ENCODE results near the gene TSPYL1.
A peak's percentile ranks its signal among the peaks of the same experiment; 100 is the strongest.

TSPYL1 gene

GRCh38 chr6:116278854-116279231, 887 bp downstream of the TSPYL1 start:
- peaks cover 15% of the 10 kb centered on the region for H3K36me3 ChIP-seq (ENCODE audit: insufficient read depth, low read length)
- peak overlapping the region; percentile 91; the same call in 1 of the 2 replicates for H3K27ac ChIP-seq (ENCODE audit: low read depth, low read length)
- WGBS, result 47% methylated on average over 12 of the region's 12 CpGs
- no peaks in the 10 kb centered on the region for H3K9me3 ChIP-seq (ENCODE audit: insufficient read depth, low read depth, low read length)
- H3K4me1 ChIP-seq (ENCODE audit: insufficient read depth, low read length), result peaks cover 19% of the 10 kb centered on the region
- H3K27me3 ChIP-seq (ENCODE audit: insufficient read depth, low read length), result no peaks in the 10 kb centered on the region
- peak overlapping the region; percentile 91 for H3K9ac ChIP-seq (ENCODE audit: low read depth, low read length)
- peak overlapping the region; percentile 94 for H3K4me3 ChIP-seq (ENCODE audit: low read length)

GRCh38 chr6:116278481-116278829, 1.3 kb downstream of the TSPYL1 start:
- Histone ChIP-seq H3K4me1 (ENCODE audit: insufficient read depth, low read length) (peaks cover 19% of the 10 kb centered on the region), H3K27me3 (ENCODE audit: insufficient read depth, low read length) (no peaks in the 10 kb centered on the region), H3K9me3 (ENCODE audit: insufficient read depth, low read depth, low read length) (no peaks in the 10 kb centered on the region), H3K9ac (ENCODE audit: low read depth, low read length) (peak overlapping the region; percentile 91; the same call in 1 of the 2 replicates), H3K27ac (ENCODE audit: low read depth, low read length) (no peak overlapping the region), H3K36me3 (ENCODE audit: insufficient read depth, low read length) (peaks cover 15% of the 10 kb centered on the region), H3K4me3 (ENCODE audit: low read length) (peak overlapping the region; percentile 94)
- WGBS, result 94% methylated on average over 11 of the region's 11 CpGs

- Histone ChIP-seq H3K4me3 (ENCODE audit: low read length) (peak overlapping the region; percentile 41), H3K27me3 (ENCODE audit: insufficient read depth, low read length) (no peaks in the 10 kb centered on the region), H3K27ac (ENCODE audit: low read depth, low read length) (no peak overlapping the region), H3K9ac (ENCODE audit: low read depth, low read length) (peak overlapping the region; percentile 1; the same call in 1 of the 2 replicates), H3K4me1 (ENCODE audit: insufficient read depth, low read length) (peaks cover 29% of the 10 kb centered on the region), H3K9me3 (ENCODE audit: insufficient read depth, low read depth, low read length) (no peaks in the 10 kb centered on the region), H3K36me3 (ENCODE audit: insufficient read depth, low read length) (peaks cover 15% of the 10 kb centered on the region)
- 73% methylated on average over 3 of the region's 3 CpGs for WGBS
Observed at GRCh38 chr6:116277124-116277523, 2.6 kb downstream of the TSPYL1 start.

- Histone ChIP-seq H3K27me3 (ENCODE audit: insufficient read depth, low read length) (no peaks in the 10 kb centered on the region), H3K27ac (ENCODE audit: low read depth, low read length) (peak overlapping the region; percentile 52; the same call in 1 of the 2 replicates), H3K9me3 (ENCODE audit: insufficient read depth, low read depth, low read length) (no peaks in the 10 kb centered on the region), H3K9ac (ENCODE audit: low read depth, low read length) (no peak overlapping the region), H3K4me3 (ENCODE audit: low read length) (no peak overlapping the region), H3K36me3 (ENCODE audit: insufficient read depth, low read length) (peaks cover 1% of the 10 kb centered on the region; the same call in 1 of the 2 replicates), H3K4me1 (ENCODE audit: insufficient read depth, low read length) (peaks cover 32% of the 10 kb centered on the region)
- 19% methylated on average over 2 of the region's 2 CpGs for WGBS
Observed at GRCh38 chr6:116271149-116271708, 8.5 kb downstream of the TSPYL1 start.

GRCh38 chr6:116268589-116269293, 11.0 kb downstream of the TSPYL1 start:
- 59% methylated on average over 3 of the region's 3 CpGs for WGBS
- no peaks in the 10 kb centered on the region for H3K9me3 ChIP-seq (ENCODE audit: insufficient read depth, low read depth, low read length)
- no peak overlapping the region for H3K27ac ChIP-seq (ENCODE audit: low read depth, low read length)
- H3K9ac ChIP-seq (ENCODE audit: low read depth, low read length), result no peak overlapping the region
- H3K36me3 ChIP-seq (ENCODE audit: insufficient read depth, low read length), result no peaks in the 10 kb centered on the region
- peaks cover 26% of the 10 kb centered on the region for H3K4me1 ChIP-seq (ENCODE audit: insufficient read depth, low read length)
- no peaks in the 10 kb centered on the region for H3K27me3 ChIP-seq (ENCODE audit: insufficient read depth, low read length)
- H3K4me3 ChIP-seq (ENCODE audit: low read length), result no peak overlapping the region

- H3K4me1 ChIP-seq (ENCODE audit: insufficient read depth, low read length), result peaks cover 26% of the 10 kb centered on the region
- H3K27ac ChIP-seq (ENCODE audit: low read depth, low read length), result no peak overlapping the region
- WGBS, result 29% methylated on average over 1 of the region's 3 CpGs
- H3K4me3 ChIP-seq (ENCODE audit: low read length), result no peak overlapping the region
- no peaks in the 10 kb centered on the region for H3K27me3 ChIP-seq (ENCODE audit: insufficient read depth, low read length)
- no peaks in the 10 kb centered on the region for H3K9me3 ChIP-seq (ENCODE audit: insufficient read depth, low read depth, low read length)
- H3K9ac ChIP-seq (ENCODE audit: low read depth, low read length), result no peak overlapping the region
- no peaks in the 10 kb centered on the region for H3K36me3 ChIP-seq (ENCODE audit: insufficient read depth, low read length)
Observed at GRCh38 chr6:116267836-116268588, 11.7 kb downstream of the TSPYL1 start.

- no peaks in the 10 kb centered on the region for H3K36me3 ChIP-seq (ENCODE audit: insufficient read depth, low read length)
- no peaks in the 10 kb centered on the region for H3K9me3 ChIP-seq (ENCODE audit: insufficient read depth, low read depth, low read length)
- no peak overlapping the region for H3K27ac ChIP-seq (ENCODE audit: low read depth, low read length)
- H3K9ac ChIP-seq (ENCODE audit: low read depth, low read length), result no peak overlapping the region
- no peaks in the 10 kb centered on the region for H3K27me3 ChIP-seq (ENCODE audit: insufficient read depth, low read length)
- no peak overlapping the region for H3K4me3 ChIP-seq (ENCODE audit: low read length)
- peaks cover 14% of the 10 kb centered on the region for H3K4me1 ChIP-seq (ENCODE audit: insufficient read depth, low read length)
Observed at GRCh38 chr6:116266803-116267202, 12.9 kb downstream of the TSPYL1 start.

- H3K27ac ChIP-seq (ENCODE audit: low read depth, low read length), result no peak overlapping the region
- no peaks in the 10 kb centered on the region for H3K4me1 ChIP-seq (ENCODE audit: insufficient read depth, low read length)
- H3K9ac ChIP-seq (ENCODE audit: low read depth, low read length), result no peak overlapping the region
- no peaks in the 10 kb centered on the region for H3K27me3 ChIP-seq (ENCODE audit: insufficient read depth, low read length)
- no peaks in the 10 kb centered on the region for H3K36me3 ChIP-seq (ENCODE audit: insufficient read depth, low read length)
- 87% methylated on average over 4 of the region's 4 CpGs for WGBS
- no peaks in the 10 kb centered on the region for H3K9me3 ChIP-seq (ENCODE audit: insufficient read depth, low read depth, low read length)
- no peak overlapping the region for H3K4me3 ChIP-seq (ENCODE audit: low read length)
Observed at GRCh38 chr6:116265041-116265829, 14.5 kb downstream of the TSPYL1 start.

GRCh38 chr6:116263353-116263752, 16.4 kb downstream of the TSPYL1 start:
- no peaks in the 10 kb centered on the region for H3K4me1 ChIP-seq (ENCODE audit: insufficient read depth, low read length)
- H3K9me3 ChIP-seq (ENCODE audit: insufficient read depth, low read depth, low read length), result no peaks in the 10 kb centered on the region
- no peaks in the 10 kb centered on the region for H3K27me3 ChIP-seq (ENCODE audit: insufficient read depth, low read length)
- no peaks in the 10 kb centered on the region for H3K36me3 ChIP-seq (ENCODE audit: insufficient read depth, low read length)
- H3K9ac ChIP-seq (ENCODE audit: low read depth, low read length), result no peak overlapping the region
- H3K4me3 ChIP-seq (ENCODE audit: low read length), result no peak overlapping the region
- H3K27ac ChIP-seq (ENCODE audit: low read depth, low read length), result no peak overlapping the region
- 81% methylated on average over 1 of the region's 1 CpG for WGBS

- Histone ChIP-seq H3K27ac (ENCODE audit: low read depth, low read length) (no peak overlapping the region), H3K4me1 (ENCODE audit: insufficient read depth, low read length) (peaks cover 10% of the 10 kb centered on the region; the same call in 1 of the 2 replicates), H3K27me3 (ENCODE audit: insufficient read depth, low read length) (no peaks in the 10 kb centered on the region), H3K9ac (ENCODE audit: low read depth, low read length) (no peak overlapping the region), H3K36me3 (ENCODE audit: insufficient read depth, low read length) (no peaks in the 10 kb centered on the region), H3K4me3 (ENCODE audit: low read length) (no peak overlapping the region), H3K9me3 (ENCODE audit: insufficient read depth, low read depth, low read length) (no peaks in the 10 kb centered on the region)
- 95% methylated on average over 18 of the region's 18 CpGs for WGBS
Observed at GRCh38 chr6:116258520-116258919, 21.2 kb downstream of the TSPYL1 start.

- Histone ChIP-seq H3K27me3 (ENCODE audit: insufficient read depth, low read length) (no peaks in the 10 kb centered on the region), H3K9ac (ENCODE audit: low read depth, low read length) (no peak overlapping the region), H3K9me3 (ENCODE audit: insufficient read depth, low read depth, low read length) (no peaks in the 10 kb centered on the region), H3K36me3 (ENCODE audit: insufficient read depth, low read length) (no peaks in the 10 kb centered on the region), H3K4me3 (ENCODE audit: low read length) (no peak overlapping the region), H3K27ac (ENCODE audit: low read depth, low read length) (no peak overlapping the region), H3K4me1 (ENCODE audit: insufficient read depth, low read length) (peaks cover 19% of the 10 kb centered on the region; the same call in 1 of the 2 replicates)
- WGBS, result no CpG with 5 or more reads among the region's 1 CpG
Observed at GRCh38 chr6:116256694-116257093, 23.0 kb downstream of the TSPYL1 start.

All from HUES64 (cell line).